Spleen (tissue), 7 donors: ENCODE measurements around the gene AQP12B.

Source experiments
- CTCF ChIP-seq, 11 experiments: fragments of 200-600 bp in 7 of 11; fragments of 450-650 bp in 4 of 11; sonication (generic) in 4 of 11; IDR thresholded peaks in 8 of 11; conservative IDR thresholded peaks in 3 of 11; 1 replicate in 7 of 11; 2 replicates in 4 of 11; pipeline versions ENCODE4 v1.4.0 to v1.8.0; 2016 to 2021; ENCODE audit warnings: antibody characterized with exemption in 11 of 11, inconsistent platforms in 4 of 11, mild to moderate bottlenecking in 1 of 11
- POLR2A ChIP-seq, 3 donors: fragments of 450-650 bp; IDR thresholded peaks; one replicate each; pipeline ENCODE4 v1.5.1; 2017; ENCODE audit warnings: antibody characterized with exemption in 3 of 3, mild to moderate bottlenecking in 1 of 3
- donor health status: DM: no; HTN: no; CAD: no; lungs with moderate emphysema.
- donor health status: DM: no; HTN: no; CAD: no.
- donor health status: DM: no; HTN: no; CAD: no.

GRCh38 chr2:240722796-240723735, 40.4 kb upstream of the AQP12B start:
- TF ChIP-seq POLR2A (IDR thresholded peaks at IDR 0.05), result no peak
- TF ChIP-seq CTCF (IDR thresholded peaks at IDR 0.05 in 8 of 11, conservative IDR thresholded peaks at IDR 0.05 in 3 of 11), result no peak
